Trophoblast cell (in vitro differentiated cells and primary cell): ENCODE results near the gene ULK4.

ENCODE experiments used
- DNase-seq, 2 donors: peaks; one replicate each; pipeline ENCODE4 v3.0.0-alpha.2; 2016
- H2AFZ ChIP-seq: 2 replicates; pipeline ENCODE4 v1.6.1; 2013; ENCODE audit warnings: low read length, moderate library complexity, mild to moderate bottlenecking; ENCODE audit not compliant: insufficient read depth, poor library complexity
- H2AK5ac ChIP-seq: 2 replicates; pipeline ENCODE4 v1.6.1; 2013; ENCODE audit warnings: mild to moderate bottlenecking, low read length
- H2BK120ac ChIP-seq: 2 replicates; pipeline ENCODE4 v1.6.1; 2013; ENCODE audit warnings: low read length, mild to moderate bottlenecking, moderate library complexity; ENCODE audit not compliant: insufficient read depth, poor library complexity
- H2BK12ac ChIP-seq: 2 replicates; pipeline ENCODE4 v1.6.1; 2013; ENCODE audit warnings: mild to moderate bottlenecking, low read length, moderate library complexity
- H2BK5ac ChIP-seq: 2 replicates; pipeline ENCODE4 v1.6.1; 2013; ENCODE audit warnings: low read length, low read depth, moderate library complexity, mild to moderate bottlenecking; ENCODE audit not compliant: poor library complexity
- H3K14ac ChIP-seq: 2 replicates; pipeline ENCODE4 v1.6.1; 2013; ENCODE audit warnings: mild to moderate bottlenecking, low read length
- H3K18ac ChIP-seq: 2 replicates; pipeline ENCODE4 v1.6.1; 2013; ENCODE audit warnings: mild to moderate bottlenecking, low read length
- H3K23ac ChIP-seq: 2 replicates; pipeline ENCODE4 v1.6.1; 2013; ENCODE audit warnings: low read length
- H3K27ac ChIP-seq: 2 replicates; pipeline ENCODE4 v1.5.1; 2013; ENCODE audit warnings: low read depth, mild to moderate bottlenecking, inconsistent platforms, low read length, moderate library complexity
- H3K27me3 ChIP-seq: 2 replicates; pipeline ENCODE4 v1.6.1; 2013; ENCODE audit warnings: inconsistent platforms, mild to moderate bottlenecking, low read length, moderate library complexity; ENCODE audit not compliant: insufficient read depth
- H3K36me3 ChIP-seq, 2 experiments: 1 replicate in 1 of 2; 2 replicates in 1 of 2; pipeline ENCODE4 v1.6.1; 2013; ENCODE audit warnings: low read length in 2 of 2, mild to moderate bottlenecking in 2 of 2, moderate library complexity in 1 of 2; ENCODE audit not compliant: insufficient read depth in 2 of 2, control insufficient read depth in 1 of 2
- H3K4ac ChIP-seq: 2 replicates; pipeline ENCODE4 v1.6.1; 2013; ENCODE audit warnings: low read depth, mild to moderate bottlenecking, low read length, moderate library complexity
- H3K4me1 ChIP-seq, 2 experiments: 1 replicate in 1 of 2; 2 replicates in 1 of 2; pipeline ENCODE4 v1.6.1; 2013; ENCODE audit warnings: low read length in 2 of 2, mild to moderate bottlenecking in 2 of 2, moderate library complexity in 1 of 2; ENCODE audit not compliant: insufficient read depth in 2 of 2, control insufficient read depth in 1 of 2
- H3K4me2 ChIP-seq: 2 replicates; pipeline ENCODE4 v1.6.1; 2013; ENCODE audit warnings: inconsistent platforms, mild to moderate bottlenecking, low read length, moderate library complexity
- H3K4me3 ChIP-seq: 2 replicates; pipeline ENCODE4 v1.5.1; 2013; ENCODE audit warnings: mild to moderate bottlenecking, low read depth, low read length, inconsistent platforms
- H3K79me1 ChIP-seq: one replicate; pipeline ENCODE4 v1.6.1; 2013; ENCODE audit warnings: low read length
- H3K79me2 ChIP-seq: 2 replicates; pipeline ENCODE4 v1.6.1; 2013; ENCODE audit warnings: low read length, mild to moderate bottlenecking; ENCODE audit not compliant: control insufficient read depth, insufficient read depth, poor library complexity
- H3K9ac ChIP-seq: 2 replicates; pipeline ENCODE4 v1.6.1; 2013; ENCODE audit warnings: mild to moderate bottlenecking, low read length
- H3K9me3 ChIP-seq: 2 replicates; pipeline ENCODE4 v1.6.1; 2013; ENCODE audit warnings: low read depth, mild to moderate bottlenecking, control low read depth, inconsistent platforms, low read length; ENCODE audit not compliant: insufficient read depth
- H4K12ac ChIP-seq: 2 replicates; pipeline ENCODE4 v1.6.1; 2013; ENCODE audit warnings: low read depth, mild to moderate bottlenecking, low read length, moderate library complexity
- H4K8ac ChIP-seq: 2 replicates; pipeline ENCODE4 v1.6.1; 2013; ENCODE audit warnings: low read depth, mild to moderate bottlenecking, low read length, moderate library complexity
- H4K91ac ChIP-seq: one replicate; pipeline ENCODE4 v1.6.1; 2013; ENCODE audit warnings: low read depth, mild to moderate bottlenecking, low read length, moderate library complexity
- WGBS: extraction: QIAGEN DNeasy Blood & Tissue Kit; methylation state at CpG from one replicate; pipeline ENCODE4 v1.1.7; 2013; ENCODE audit warnings: missing lambda C conversion rate; ENCODE audit not compliant: insufficient read length, insufficient coverage; ENCODE audit errors: extremely low coverage; 5-methylcytosine and 5-hydroxymethylcytosine counted together

ULK4 gene

GRCh38 chr3:41888368-41889076 lies 73.4 kb downstream of the ULK4 start:
- Histone ChIP-seq H3K4me1 (no peaks in the 10 kb centered on the region), H3K14ac (no peak overlapping the region), H3K9ac (no peak overlapping the region), H2AFZ (no peak overlapping the region), H3K79me1 (no peaks in the 10 kb centered on the region), H4K91ac (no peak overlapping the region), H2BK120ac (no peak overlapping the region), H4K12ac (no peak overlapping the region), H3K18ac (no peak overlapping the region), H3K9me3 (no peaks in the 10 kb centered on the region), H3K79me2 (no peaks in the 10 kb centered on the region), H3K27me3 (no peaks in the 10 kb centered on the region), H3K36me3 (no peaks in the 10 kb centered on the region), H3K4ac (no peak overlapping the region), H3K23ac (no peak overlapping the region), H3K4me3 (no peak overlapping the region), H2BK5ac (no peak overlapping the region), H3K4me2 (no peak overlapping the region), H3K27ac (no peak overlapping the region), H2AK5ac (no peak overlapping the region), H2BK12ac (no peak overlapping the region), H4K8ac (no peak overlapping the region)
- no CpG with 5 or more reads among the region's 3 CpGs for WGBS
- DNase-seq, result no peak

- Histone ChIP-seq H2AFZ (no peak overlapping the region), H3K27me3 (no peaks in the 10 kb centered on the region)
Observed at GRCh38 chr3:41882956-41883355, 78.9 kb downstream of the ULK4 start.

DNA sequence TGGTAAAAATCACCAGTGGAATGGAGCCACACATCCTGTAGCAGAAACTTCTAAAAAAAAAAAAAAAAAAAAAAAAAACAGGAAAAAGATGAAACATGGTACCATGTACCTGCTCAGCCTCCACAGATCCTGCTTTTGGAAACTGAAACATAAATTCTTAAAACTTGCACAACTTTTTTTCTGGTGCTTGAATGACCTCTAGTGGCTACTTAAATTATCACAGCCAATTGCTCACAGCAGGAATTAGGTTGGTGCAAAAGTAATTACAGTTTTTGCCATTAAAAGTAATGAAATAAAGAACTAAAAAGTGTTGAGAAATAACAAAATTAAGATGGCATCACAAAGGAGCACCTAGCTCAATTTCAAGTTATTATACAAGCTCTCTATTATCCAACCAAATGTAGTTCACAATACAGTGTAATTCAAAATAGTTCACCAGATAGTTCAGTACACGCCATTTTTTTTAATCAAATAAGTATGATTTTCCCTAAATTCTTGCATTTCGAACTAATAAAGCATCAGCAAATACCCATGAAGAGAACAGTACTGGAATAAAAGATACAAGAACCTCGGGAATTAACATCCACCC lies 80.6 kb downstream of the ULK4 start:
- no peak overlapping the region for H3K9ac ChIP-seq
- H4K8ac ChIP-seq, result no peak overlapping the region
- H3K9me3 ChIP-seq, result no peaks in the 10 kb centered on the region
- no peak overlapping the region for H2BK120ac ChIP-seq
- H2AFZ ChIP-seq, result no peak overlapping the region
- no peak overlapping the region for H3K27ac ChIP-seq
- H3K4me3 ChIP-seq, result no peak overlapping the region
- no peak overlapping the region for H3K18ac ChIP-seq
- WGBS, result no CpG with 5 or more reads among the region's 3 CpGs
- no peaks in the 10 kb centered on the region for H3K4me1 ChIP-seq
- H2BK12ac ChIP-seq, result no peak overlapping the region
- H3K79me2 ChIP-seq, result no peaks in the 10 kb centered on the region
- H4K91ac ChIP-seq, result no peak overlapping the region
- no peak overlapping the region for H3K23ac ChIP-seq
- H3K27me3 ChIP-seq, result no peaks in the 10 kb centered on the region
- no peak overlapping the region for H3K4ac ChIP-seq
- peak in 1 of 2 donors; percentile 76 for DNase-seq
- H2BK5ac ChIP-seq, result no peak overlapping the region
- H4K12ac ChIP-seq, result no peak overlapping the region
- no peaks in the 10 kb centered on the region for H3K79me1 ChIP-seq
- H3K36me3 ChIP-seq, result no peaks in the 10 kb centered on the region
- no peak overlapping the region for H3K14ac ChIP-seq
- no peak overlapping the region for H3K4me2 ChIP-seq
- H2AK5ac ChIP-seq, result no peak overlapping the region

More at GRCh38 chr3:41882956-41883355, 78.9 kb downstream of the ULK4 start:
- Histone ChIP-seq H2BK5ac (no peak overlapping the region), H3K14ac (no peak overlapping the region), H2BK120ac (no peak overlapping the region), H3K9ac (no peak overlapping the region), H2BK12ac (no peak overlapping the region), H4K8ac (no peak overlapping the region), H3K18ac (no peak overlapping the region), H3K36me3 (no peaks in the 10 kb centered on the region), H3K4me2 (no peak overlapping the region), H3K4me1 (no peaks in the 10 kb centered on the region), H3K9me3 (no peaks in the 10 kb centered on the region), H3K79me1 (no peaks in the 10 kb centered on the region), H3K79me2 (no peaks in the 10 kb centered on the region), H3K4ac (no peak overlapping the region), H3K4me3 (no peak overlapping the region), H2AK5ac (no peak overlapping the region), H3K23ac (no peak overlapping the region), H4K91ac (no peak overlapping the region), H4K12ac (no peak overlapping the region), H3K27ac (no peak overlapping the region)
- DNase-seq, result no peak

- H2BK5ac ChIP-seq, result no peak overlapping the region
- no peak overlapping the region for H3K9ac ChIP-seq
- no peak overlapping the region for H4K12ac ChIP-seq
- no peak overlapping the region for H2AK5ac ChIP-seq
- no peaks in the 10 kb centered on the region for H3K36me3 ChIP-seq
- H3K4me3 ChIP-seq, result no peak overlapping the region
- H3K14ac ChIP-seq, result no peak overlapping the region
- H4K91ac ChIP-seq, result no peak overlapping the region
- H3K27ac ChIP-seq, result no peak overlapping the region
- no peak overlapping the region for H2BK120ac ChIP-seq
- no peak overlapping the region for H3K18ac ChIP-seq
- H3K9me3 ChIP-seq, result no peaks in the 10 kb centered on the region
- DNase-seq, result no peak
- no peak overlapping the region for H3K4ac ChIP-seq
- no peak overlapping the region for H2AFZ ChIP-seq
- H3K79me2 ChIP-seq, result no peaks in the 10 kb centered on the region
- H2BK12ac ChIP-seq, result no peak overlapping the region
- H3K4me1 ChIP-seq, result no peaks in the 10 kb centered on the region
- H3K27me3 ChIP-seq, result no peaks in the 10 kb centered on the region
- H4K8ac ChIP-seq, result no peak overlapping the region
- WGBS, result no CpG with 5 or more reads among the region's 2 CpGs
- H3K23ac ChIP-seq, result no peak overlapping the region
- H3K4me2 ChIP-seq, result no peak overlapping the region
- no peaks in the 10 kb centered on the region for H3K79me1 ChIP-seq
Observed at GRCh38 chr3:41880387-41880786, 81.5 kb downstream of the ULK4 start.
